Heart right ventricle (tissue), 16 donors: Measurements from ENCODE around the gene CXCL1. TPM values are rescaled to one million over a fixed set of nuclear protein-coding genes. Genes with fewer than 3 reads are reported as not detected.

Source experiments
- ATAC-seq, 8 donors: fragments of 200-7000 bp; cut with Tn5 transposase; one replicate each; pipeline ENCODE4 v1.9.1; 2020; ENCODE audit warnings: mild to moderate bottlenecking in 8 of 8, moderate library complexity in 8 of 8, moderate number of reproducible peaks in 1 of 8
- DNase-seq, 2 donors: peaks; one replicate each; pipeline ENCODE4 v3.0.0-alpha.2; 2020
- H3K27ac ChIP-seq, 10 donors: fragments of 200-600 bp; sonication (generic) in 2 of 10; one replicate each; pipeline versions ENCODE4 v1.5.0 to v1.8.0; 2020 to 2022; ENCODE audit warnings: mild to moderate bottlenecking in 3 of 10
- H3K27me3 ChIP-seq, 7 donors: fragments of 200-600 bp; one replicate each; pipeline ENCODE4 v1.8.0; 2021 to 2022; ENCODE audit warnings: mild to moderate bottlenecking in 2 of 7
- H3K36me3 ChIP-seq, 9 donors: fragments of 200-600 bp; sonication (generic) in 1 of 9; one replicate each; pipeline versions ENCODE4 v1.5.0 to v1.8.0; 2020 to 2022; ENCODE audit warnings: mild to moderate bottlenecking in 2 of 9
- H3K4me1 ChIP-seq, 9 donors: fragments of 200-600 bp; sonication (generic) in 1 of 9; one replicate each; pipeline versions ENCODE4 v1.5.0 to v1.8.0; 2020 to 2022; ENCODE audit warnings: mild to moderate bottlenecking in 4 of 9
- H3K4me3 ChIP-seq, 10 donors: fragments of 200-600 bp; sonication (generic) in 2 of 10; one replicate each; pipeline versions ENCODE4 v1.5.0 to v1.8.0; 2020 to 2022; ENCODE audit warnings: mild to moderate bottlenecking in 7 of 10, moderate library complexity in 2 of 10
- H3K9me3 ChIP-seq, 11 donors: fragments of 200-600 bp in 10 of 11; sonication (generic) in 2 of 11; one replicate each; pipeline versions ENCODE4 v1.5.0 to v1.8.0; 2013 to 2022; ENCODE audit warnings: mild to moderate bottlenecking in 2 of 11, control low read depth in 1 of 11, moderate library complexity in 1 of 11
- WGBS, 2 donors: extraction: QIAGEN DNeasy Blood & Tissue Kit; methylation state at CpG; one replicate each; pipeline ENCODE4 v1.1.7; 2013; ENCODE audit warnings: inconsistent platforms in 1 of 2; 5-methylcytosine and 5-hydroxymethylcytosine counted together
- intact Hi-C, 10 donors: fragments of 100-400 bp; cut with DNase I; formaldehyde crosslinking; loops; one replicate each; pipeline versions ENCODE4 v1.11.1 to v1.14.2; 2022
- polyA plus RNA-seq, 2 donors: library from polyadenylated mRNA; stranded (reverse); fragments of 200-250 nt; gene quantifications; one replicate each; pipeline ENCODE4 v1.2.3, GENCODE V29; 2013
- total RNA-seq, 10 donors: library from RNA; stranded (reverse); fragmentation: NEBNext Ultra II Directional in 3 of 10; extraction: Animal tissue kit (Norgen Biotek cat#: 25700) in 3 of 10; gene quantifications; one replicate each; pipeline versions ENCODE4 v1.2.1 to v1.2.4, GENCODE V29; 2021 to 2023
- TF ChIP-seq, protein P1 (sequence below), 9 donors: fragments of 200-600 bp; sonication (generic) in 2 of 9; IDR thresholded peaks; one replicate each; pipeline versions ENCODE4 v1.5.0 to v1.8.0; 2021 to 2022; ENCODE audit warnings: antibody characterized with exemption in 9 of 9, mild to moderate bottlenecking in 5 of 9, moderate library complexity in 1 of 9
- donor health status: Arrhythmogenic right ventricular cardiomyopathy.
- donor health status: ischemic (EF 13 %, LVEDD 7.1; RV severe dilation, severe dysfunction).
- donor health status: healthy with polysubstance abuse.
- donor health status: DM: no; HTN: yes; CAD: no.
- donor health status: DM: no; HTN: no; CAD: no.
- donor health status: ischemic (EF 25% LVEDD 6.9; RV normal size, moderate dysfunction).
- donor health status: ischemic (EF 25% LVEDD 5.7; RV mildly dilated, moderate dysfunction).
- donor health status: healthy.
- donor health status: DM: yes; HTN: yes; CAD: no.
- donor health status: Ischemic cardiomyopathy.
- donor health status: ischemic (EF 35%, LVEDD 5.7; RV mildly dilated, moderate dysfunction).
- donor health status: nonischemic (EF 11% LVEDD 7.7; RV severe dilation, severe dysfunction).
- donor health status: DM: yes; HTN: yes; CAD: no.
- donor health status: PGD.
- donor health status: ischemic (EF 29% LVEDD 5.4; RV normal size, mild dysfunction).
- donor health status: nonischemic (EF 23%, LVEDD 6.1; RV moderate dilation, normal function).

Gene CXCL1
- total and polyA plus RNA-seq, 12 donors: 0.30 to 15.0 (median 1.5) TPM

DNA sequence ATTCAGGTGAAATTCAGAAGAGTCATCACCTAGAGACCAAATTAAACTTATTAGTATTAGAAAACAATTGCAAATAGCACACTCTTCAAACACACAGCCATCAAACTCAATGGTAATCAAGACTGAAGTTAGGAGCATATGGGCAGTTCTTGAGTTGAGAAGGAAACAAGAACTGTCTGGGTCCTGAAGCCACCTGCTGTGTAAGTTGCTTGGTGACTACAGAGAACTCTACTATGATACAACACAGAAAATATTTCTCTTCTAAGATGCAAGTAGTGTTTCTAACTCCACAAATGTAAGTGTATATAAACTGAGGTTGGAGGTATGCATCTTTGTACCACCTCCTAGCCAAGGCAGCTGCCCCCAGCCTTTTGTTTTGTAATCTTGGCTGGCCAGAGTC, 16.4 kb upstream of the CXCL1 start:
- intact Hi-C loops: no loop called here
- no peak overlapping the region for H3K27ac ChIP-seq
- DNase-seq: no peak
- ATAC-seq: no peak
- peaks cover 0 to 13% (median 0%) of the 10 kb centered on the region in 9 donors for H3K4me1 ChIP-seq
- no peaks in the 10 kb centered on the region for H3K36me3 ChIP-seq
- H3K9me3 ChIP-seq: peaks cover 0 to 5% (median 0%) of the 10 kb centered on the region in 11 donors
- TF ChIP-seq, protein P1, sequence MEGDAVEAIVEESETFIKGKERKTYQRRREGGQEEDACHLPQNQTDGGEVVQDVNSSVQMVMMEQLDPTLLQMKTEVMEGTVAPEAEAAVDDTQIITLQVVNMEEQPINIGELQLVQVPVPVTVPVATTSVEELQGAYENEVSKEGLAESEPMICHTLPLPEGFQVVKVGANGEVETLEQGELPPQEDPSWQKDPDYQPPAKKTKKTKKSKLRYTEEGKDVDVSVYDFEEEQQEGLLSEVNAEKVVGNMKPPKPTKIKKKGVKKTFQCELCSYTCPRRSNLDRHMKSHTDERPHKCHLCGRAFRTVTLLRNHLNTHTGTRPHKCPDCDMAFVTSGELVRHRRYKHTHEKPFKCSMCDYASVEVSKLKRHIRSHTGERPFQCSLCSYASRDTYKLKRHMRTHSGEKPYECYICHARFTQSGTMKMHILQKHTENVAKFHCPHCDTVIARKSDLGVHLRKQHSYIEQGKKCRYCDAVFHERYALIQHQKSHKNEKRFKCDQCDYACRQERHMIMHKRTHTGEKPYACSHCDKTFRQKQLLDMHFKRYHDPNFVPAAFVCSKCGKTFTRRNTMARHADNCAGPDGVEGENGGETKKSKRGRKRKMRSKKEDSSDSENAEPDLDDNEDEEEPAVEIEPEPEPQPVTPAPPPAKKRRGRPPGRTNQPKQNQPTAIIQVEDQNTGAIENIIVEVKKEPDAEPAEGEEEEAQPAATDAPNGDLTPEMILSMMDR (IDR thresholded peaks at IDR 0.05): no peak
- no peak overlapping the region for H3K4me3 ChIP-seq
- H3K27me3 ChIP-seq: peaks cover 0 to 36% (median 16%) of the 10 kb centered on the region in 7 donors

DNA sequence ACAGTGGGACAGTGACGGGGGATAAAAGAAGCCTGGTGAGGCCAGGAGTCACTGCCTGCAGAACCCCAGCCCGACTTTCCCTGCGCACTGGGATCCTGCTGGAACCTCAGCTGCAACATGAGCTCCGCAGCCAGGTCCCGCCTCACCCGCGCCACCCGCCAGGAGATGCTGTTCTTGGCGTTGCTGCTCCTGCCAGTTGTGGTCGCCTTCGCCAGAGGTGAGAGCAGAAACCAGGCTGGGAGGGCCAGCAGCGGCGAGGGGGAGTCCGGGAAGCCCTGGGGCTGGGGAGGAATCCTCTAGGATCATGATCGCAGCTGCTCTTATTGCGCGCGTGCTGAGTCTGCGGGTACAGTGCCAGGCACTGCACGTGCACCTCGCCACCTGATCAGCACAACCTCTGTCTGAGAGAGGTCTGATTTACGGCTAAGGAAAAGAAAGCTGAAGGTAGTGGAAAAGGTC, 15.9 kb upstream of the CXCL1 start, which contains the start of gene PF4V1:
Gene PF4V1, plus strand, starts transcription at position 51 of the 459 bp plus-strand sequence. Its CDS starts 67 bp downstream, at position 118.
- Histone ChIP-seq H3K36me3 (no peaks in the 10 kb centered on the region), H3K27me3 (peaks cover 0 to 36% (median 16%) of the 10 kb centered on the region in 7 donors), H3K4me1 (peaks cover 0 to 13% (median 0%) of the 10 kb centered on the region in 9 donors), H3K9me3 (peaks cover 0 to 5% (median 0%) of the 10 kb centered on the region in 11 donors), H3K4me3 (peak within 1 kb of the TSS in 2 of 10 donors; percentile 1 to 24), H3K27ac (no peak within 1 kb of the TSS)
- DNase-seq (peak in 1 of 2 donors; percentile 34), ATAC-seq (peak in 4 of 8 donors; percentile 11 to 41 (median 34))
- intact Hi-C loops: no loop called here
- WGBS, 2 donors: 15 to 19% methylated on average over 22 of the region's 22 CpGs
- TF ChIP-seq, protein P1 (IDR thresholded peaks at IDR 0.05): no peak

DNA sequence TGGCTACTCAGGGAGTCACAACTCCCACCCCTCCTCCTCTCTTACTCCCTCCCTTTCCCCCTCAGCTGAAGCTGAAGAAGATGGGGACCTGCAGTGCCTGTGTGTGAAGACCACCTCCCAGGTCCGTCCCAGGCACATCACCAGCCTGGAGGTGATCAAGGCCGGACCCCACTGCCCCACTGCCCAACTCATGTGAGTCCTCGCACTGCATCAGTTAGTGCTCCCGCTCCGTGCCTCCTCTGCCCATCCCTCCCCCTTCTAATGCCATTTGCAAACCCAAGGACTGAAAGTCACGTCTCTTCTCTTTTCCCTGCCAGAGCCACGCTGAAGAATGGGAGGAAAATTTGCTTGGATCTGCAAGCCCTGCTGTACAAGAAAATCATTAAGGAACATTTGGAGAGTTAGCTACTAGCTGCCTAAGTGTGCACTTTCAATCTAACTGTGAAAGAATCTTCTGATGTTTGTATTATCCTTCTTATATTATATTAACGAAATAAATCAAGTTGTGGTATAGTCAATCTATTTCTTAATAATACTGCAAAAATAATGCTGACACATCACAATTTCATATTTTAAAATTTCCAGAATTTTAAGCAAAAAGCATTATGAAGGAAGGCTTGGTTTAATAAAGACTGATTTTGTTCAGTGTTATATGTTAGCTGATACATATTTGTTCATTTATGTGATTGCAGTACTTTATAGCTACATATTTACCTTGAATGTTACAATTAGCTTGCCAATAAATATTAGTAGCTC, 15.3 kb upstream of the CXCL1 start:
- intact Hi-C loops: no loop called here
- no peak for ATAC-seq
- Histone ChIP-seq H3K36me3 (no peaks in the 10 kb centered on the region), H3K27me3 (peaks cover 0 to 36% (median 16%) of the 10 kb centered on the region in 7 donors), H3K4me3 (no peak overlapping the region), H3K9me3 (peaks cover 0 to 5% (median 0%) of the 10 kb centered on the region in 11 donors), H3K4me1 (peaks cover 0 to 13% (median 0%) of the 10 kb centered on the region in 9 donors), H3K27ac (no peak overlapping the region)
- TF ChIP-seq, protein P1 (IDR thresholded peaks at IDR 0.05): no peak
- 29 to 37% methylated on average over 8 of the region's 8 CpGs for WGBS, 2 donors
- DNase-seq: no peak

DNA sequence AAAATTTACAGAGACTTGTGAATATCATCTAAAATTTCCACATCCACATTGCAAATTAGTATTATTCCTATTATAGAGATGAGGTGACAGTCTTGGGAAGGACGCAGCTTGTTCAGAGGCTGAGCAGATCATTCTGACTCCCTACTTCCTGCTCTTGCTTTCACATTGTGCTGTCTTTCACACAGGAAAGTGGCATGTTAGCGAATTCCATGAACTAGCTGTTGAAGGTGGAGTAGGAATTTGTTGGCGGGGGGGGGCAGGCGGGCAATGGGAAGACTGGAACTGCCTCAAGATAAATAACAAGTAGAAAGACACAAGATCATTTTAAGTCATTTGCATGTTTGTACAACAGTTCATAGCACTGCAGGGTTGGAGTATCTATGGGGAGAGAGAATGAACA, 13.8 kb upstream of the CXCL1 start:
- ATAC-seq (no peak), DNase-seq (no peak)
- Histone ChIP-seq H3K9me3 (peaks cover 0 to 5% (median 0%) of the 10 kb centered on the region in 11 donors), H3K36me3 (no peaks in the 10 kb centered on the region), H3K27ac (no peak overlapping the region), H3K4me1 (peaks cover 0 to 19% (median 0%) of the 10 kb centered on the region in 9 donors), H3K27me3 (peaks cover 0 to 36% (median 16%) of the 10 kb centered on the region in 7 donors), H3K4me3 (no peak overlapping the region)
- 62 to 64% methylated on average over 4 of the region's 4 CpGs for WGBS, 2 donors
- intact Hi-C loops: no loop called here
- TF ChIP-seq, protein P1 (IDR thresholded peaks at IDR 0.05): no peak
